Muscle of leg (tissue), 11 donors: ENCODE measurements around the gene GPR15LG. TPM values are rescaled to one million over a fixed set of nuclear protein-coding genes. Genes with fewer than 3 reads are reported as not detected.
"Not testable (repeated sequence)": the region's sequence is repeated elsewhere in the genome, so short reads cannot be mapped to it uniquely, and the experiment has no call there.

Experiments used
- DNase-seq: peaks from one replicate; pipeline ENCODE4 v3.0.0; 2013
- H3K27ac ChIP-seq: one replicate; pipeline ENCODE4 v1.5.1; 2013; ENCODE audit warnings: mild to moderate bottlenecking, low read length, control low read depth
- H3K27me3 ChIP-seq: one replicate; pipeline ENCODE4 v1.6.1; 2013; ENCODE audit warnings: low read length; ENCODE audit not compliant: control insufficient read depth, insufficient read depth
- H3K36me3 ChIP-seq: one replicate; pipeline ENCODE4 v1.6.1; 2013; ENCODE audit warnings: low read length; ENCODE audit not compliant: control insufficient read depth, insufficient read depth
- H3K4me1 ChIP-seq: one replicate; pipeline ENCODE4 v1.6.1; 2013; ENCODE audit warnings: low read length; ENCODE audit not compliant: control insufficient read depth, insufficient read depth
- H3K4me3 ChIP-seq: one replicate; pipeline ENCODE4 v1.5.1; 2013; ENCODE audit warnings: low read length, control low read depth
- H3K9me3 ChIP-seq: replicated peaks from 2 replicates; pipeline ENCODE4 v1.6.1; 2013; ENCODE audit warnings: low read depth, low read length; ENCODE audit not compliant: control insufficient read depth
- WGBS: methylation state at CpG from one replicate; pipeline ENCODE4 v1.1.5; 2013; ENCODE audit warnings: missing lambda C conversion rate; ENCODE audit not compliant: insufficient coverage; 5-methylcytosine and 5-hydroxymethylcytosine counted together
- polyA plus RNA-seq, 8 donors: library from polyadenylated mRNA; unstranded; fragments of 120-200 nt; gene quantifications; one replicate each; pipeline versions ENCODE4 v1.2.1 to v1.2.3, GENCODE V29; 2013; ENCODE audit warnings: inconsistent platforms in 1 of 8, low replicate concordance in 1 of 8; ENCODE audit not compliant: insufficient read length in 8 of 8, insufficient read depth in 1 of 8
- total RNA-seq: library from RNA; stranded (reverse); fragments of 120-200 nt; gene quantifications from one replicate; pipeline ENCODE4 v1.2.4, GENCODE V29; 2013

GPR15LG gene
- total and polyA plus RNA-seq, 9 donors = not detected

DNA sequence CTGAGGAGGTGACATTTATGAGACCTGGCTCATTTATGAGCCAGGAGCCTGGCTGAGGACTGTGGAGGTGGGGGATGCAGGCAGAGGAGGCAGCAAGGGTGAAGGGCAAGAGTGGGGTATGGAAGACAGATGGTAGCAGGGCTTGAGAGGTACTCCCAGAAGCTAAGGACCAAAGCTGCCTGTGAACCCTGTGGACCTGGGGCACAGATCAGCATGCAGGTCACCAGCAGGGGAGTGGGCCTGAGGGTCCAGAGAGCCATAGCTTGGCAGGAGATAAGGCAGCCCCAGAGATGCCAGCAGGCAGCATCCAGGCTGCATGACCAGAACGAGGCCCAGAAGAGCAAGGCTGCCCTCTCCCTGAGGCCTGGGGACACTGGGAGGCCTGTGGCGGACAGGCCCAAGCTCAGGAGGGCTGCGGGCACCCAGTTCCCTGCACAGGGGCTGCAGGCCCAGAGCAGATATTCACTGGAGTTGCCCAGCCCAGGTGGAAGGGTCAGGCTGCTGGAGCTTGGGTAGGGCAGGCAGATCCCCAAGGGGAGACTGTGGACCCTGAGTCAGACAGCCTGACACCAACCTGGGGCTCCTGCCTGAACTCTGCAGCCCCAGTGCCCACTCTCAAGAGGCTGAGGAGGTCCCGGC is 3.4 kb downstream of the GPR15LG start:
- Histone ChIP-seq H3K9me3 (no peaks in the 10 kb centered on the region), H3K4me3 (no peak overlapping the region), H3K36me3 (no peaks in the 10 kb centered on the region), H3K27me3 (no peaks in the 10 kb centered on the region), H3K27ac (no peak overlapping the region), H3K4me1 (peaks cover 7% of the 10 kb centered on the region)
- DNase-seq = no peak
- WGBS = 78% methylated on average over 3 of the region's 4 CpGs

DNA sequence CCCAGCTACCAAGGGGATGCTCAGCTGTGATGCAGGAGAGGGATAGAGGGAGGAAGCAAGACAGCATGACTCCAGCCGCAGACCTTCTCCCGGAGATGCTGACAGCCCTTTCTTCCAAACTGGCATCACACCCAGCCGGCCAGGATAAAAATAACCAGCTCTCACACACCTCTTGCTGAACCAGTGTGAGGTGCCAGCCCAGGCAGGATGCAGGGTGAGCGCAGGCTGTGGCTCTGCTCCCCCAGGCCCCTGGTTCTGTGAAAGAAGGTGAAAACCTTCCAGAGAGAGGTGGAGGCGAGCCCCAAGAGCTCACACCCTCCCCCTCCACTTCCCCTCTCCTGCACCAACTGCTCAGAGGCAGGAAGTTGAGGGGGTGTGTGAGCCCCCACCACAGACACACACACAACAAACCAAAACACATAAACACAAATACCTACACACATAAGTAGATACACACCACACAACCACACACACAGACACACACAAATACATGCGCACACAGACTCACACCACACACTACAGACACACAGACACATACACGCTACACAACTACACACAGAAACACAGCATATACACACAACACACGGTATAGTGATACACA is 4.0 kb downstream of the GPR15LG start:
- DNase-seq = no peak
- no peaks in the 10 kb centered on the region for H3K36me3 ChIP-seq
- H3K27ac ChIP-seq = no peak overlapping the region
- H3K27me3 ChIP-seq = no peaks in the 10 kb centered on the region
- no peaks in the 10 kb centered on the region for H3K9me3 ChIP-seq
- peaks cover 7% of the 10 kb centered on the region for H3K4me1 ChIP-seq
- 89% methylated on average over 4 of the region's 8 CpGs for WGBS
- H3K4me3 ChIP-seq = no peak overlapping the region

DNA sequence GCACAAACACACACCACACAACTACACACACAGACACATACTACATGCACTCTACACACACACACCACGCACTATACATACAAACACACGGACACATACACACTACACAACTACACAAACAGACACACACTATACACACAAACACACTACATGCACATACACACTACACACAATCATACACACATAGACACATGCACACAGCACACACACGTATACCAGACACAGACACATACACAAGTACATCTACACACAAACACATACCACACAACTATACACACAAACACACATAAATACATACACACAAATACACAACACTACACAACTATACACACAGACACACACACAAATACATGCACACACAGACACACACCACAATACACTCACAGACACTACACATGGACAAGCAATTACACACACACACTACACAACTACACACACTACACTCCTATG is 4.6 kb downstream of the GPR15LG start:
- no peaks in the 10 kb centered on the region for H3K36me3 ChIP-seq
- H3K27me3 ChIP-seq = no peaks in the 10 kb centered on the region
- WGBS = 93% methylated on average over 3 of the region's 3 CpGs
- no peaks in the 10 kb centered on the region for H3K9me3 ChIP-seq
- no peak for DNase-seq
- peaks cover 7% of the 10 kb centered on the region for H3K4me1 ChIP-seq
- no peak overlapping the region for H3K4me3 ChIP-seq
- H3K27ac ChIP-seq = no peak overlapping the region

DNA sequence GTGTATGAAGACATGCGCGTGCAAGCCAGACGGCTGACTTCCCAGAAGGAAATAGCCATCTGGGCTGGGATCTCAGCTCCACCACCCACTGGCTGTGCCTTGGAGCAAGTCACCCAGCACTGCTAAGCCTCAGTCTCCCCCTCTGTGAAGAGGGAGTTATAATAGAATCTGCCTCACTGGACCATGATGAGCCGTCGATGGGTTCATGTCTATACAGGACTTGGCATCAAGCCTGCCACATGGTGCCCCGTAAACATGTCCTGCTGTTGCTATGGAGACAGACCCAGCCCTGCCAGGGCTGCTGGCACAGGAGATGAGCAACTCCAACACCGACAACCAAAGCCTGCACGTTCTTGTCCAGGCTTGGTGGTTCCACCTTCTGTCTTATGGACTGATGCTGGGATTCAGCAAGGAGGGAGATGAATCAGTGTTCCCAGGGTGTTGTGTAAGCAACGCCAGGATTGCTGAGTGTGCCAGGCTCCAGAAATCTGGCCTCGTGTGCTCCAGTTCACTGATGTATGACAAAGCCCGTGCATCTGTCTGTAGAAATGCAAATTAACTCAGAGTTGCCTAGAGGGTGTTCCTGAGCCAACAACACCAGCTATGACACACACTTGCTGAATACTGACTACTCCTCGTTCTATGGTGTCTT is 5.6 kb downstream of the GPR15LG start:
- Histone ChIP-seq H3K9me3 (no peaks in the 10 kb centered on the region), H3K27me3 (no peaks in the 10 kb centered on the region), H3K27ac (no peak overlapping the region), H3K36me3 (no peaks in the 10 kb centered on the region), H3K4me3 (no peak overlapping the region), H3K4me1 (peaks cover 7% of the 10 kb centered on the region)
- WGBS = 83% methylated on average over 7 of the region's 12 CpGs
- peak; percentile 27 for DNase-seq

GRCh38 chr10:84180386-84180785 is 6.8 kb downstream of the GPR15LG start:
- H3K36me3 ChIP-seq, H3K4me3 ChIP-seq, H3K27ac ChIP-seq, H3K9me3 ChIP-seq, DNase-seq, H3K27me3 ChIP-seq, H3K4me1 ChIP-seq: not testable (repeated sequence)
- WGBS = no CpG with 5 or more reads among the region's 22 CpGs

GRCh38 chr10:84181631-84182030 is 8.0 kb downstream of the GPR15LG start:
- Histone ChIP-seq H3K27ac (no peak overlapping the region), H3K4me3 (no peak overlapping the region), H3K4me1 (peaks cover 7% of the 10 kb centered on the region), H3K27me3 (no peaks in the 10 kb centered on the region), H3K36me3 (no peaks in the 10 kb centered on the region), H3K9me3 (no peaks in the 10 kb centered on the region)
- DNase-seq = no peak
- WGBS = 78% methylated on average over 2 of the region's 5 CpGs

DNA sequence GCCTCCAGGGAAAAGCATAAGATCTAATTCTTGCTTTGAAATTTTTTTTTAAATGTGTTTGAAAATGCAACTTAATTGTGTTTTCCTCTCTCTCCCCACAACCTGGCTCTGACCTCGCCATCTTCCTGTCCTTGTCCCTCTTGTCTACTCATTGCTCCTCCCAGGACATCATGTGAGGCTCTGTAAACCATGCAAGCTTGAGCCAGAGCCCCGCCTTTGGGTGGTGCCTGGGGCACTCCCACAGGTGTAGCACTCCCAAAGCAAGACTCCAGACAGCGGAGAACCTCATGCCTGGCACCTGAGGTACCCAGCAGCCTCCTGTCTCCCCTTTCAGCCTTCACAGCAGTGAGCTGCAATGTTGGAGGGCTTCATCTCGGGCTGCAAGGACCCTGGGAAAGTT is 10.9 kb downstream of the GPR15LG start:
- no peak for DNase-seq
- Histone ChIP-seq H3K36me3 (no peaks in the 10 kb centered on the region), H3K4me3 (no peak overlapping the region), H3K27ac (no peak overlapping the region), H3K9me3 (no peaks in the 10 kb centered on the region), H3K27me3 (no peaks in the 10 kb centered on the region), H3K4me1 (peaks cover under 1% of the 10 kb centered on the region)
- WGBS = 50% methylated on average over 2 of the region's 4 CpGs

- H3K27ac ChIP-seq = no peak overlapping the region
- 62% methylated on average over 11 of the region's 11 CpGs for WGBS
- H3K4me1 ChIP-seq = no peaks in the 10 kb centered on the region
Measured at GRCh38 chr10:84185526-84186175, 12.1 kb downstream of the GPR15LG start.

GRCh38 chr10:84188815-84189214 is 15.2 kb downstream of the GPR15LG start:
- Histone ChIP-seq H3K27ac (no peak overlapping the region), H3K27me3 (peaks cover 16% of the 10 kb centered on the region), H3K4me1 (no peaks in the 10 kb centered on the region), H3K4me3 (no peak overlapping the region), H3K36me3 (no peaks in the 10 kb centered on the region), H3K9me3 (no peaks in the 10 kb centered on the region)
- DNase-seq = no peak
- 51% methylated on average over 3 of the region's 3 CpGs for WGBS

More at GRCh38 chr10:84185526-84186175, 12.1 kb downstream of the GPR15LG start:
- no peak overlapping the region for H3K4me3 ChIP-seq
- no peaks in the 10 kb centered on the region for H3K9me3 ChIP-seq
- H3K27me3 ChIP-seq = no peaks in the 10 kb centered on the region
- no peak for DNase-seq
- no peaks in the 10 kb centered on the region for H3K36me3 ChIP-seq

- no CpG with 5 or more reads among the region's 3 CpGs for WGBS
- H3K27ac ChIP-seq = no peak overlapping the region
- H3K4me3 ChIP-seq = no peak overlapping the region
- H3K27me3 ChIP-seq = peaks cover 33% of the 10 kb centered on the region
- H3K36me3 ChIP-seq = no peaks in the 10 kb centered on the region
- DNase-seq = no peak
- no peaks in the 10 kb centered on the region for H3K9me3 ChIP-seq
- H3K4me1 ChIP-seq = peaks cover 12% of the 10 kb centered on the region
Measured at GRCh38 chr10:84190621-84191020, 17.0 kb downstream of the GPR15LG start.
